ENCODE data around the gene PPP1R2.

DNA sequence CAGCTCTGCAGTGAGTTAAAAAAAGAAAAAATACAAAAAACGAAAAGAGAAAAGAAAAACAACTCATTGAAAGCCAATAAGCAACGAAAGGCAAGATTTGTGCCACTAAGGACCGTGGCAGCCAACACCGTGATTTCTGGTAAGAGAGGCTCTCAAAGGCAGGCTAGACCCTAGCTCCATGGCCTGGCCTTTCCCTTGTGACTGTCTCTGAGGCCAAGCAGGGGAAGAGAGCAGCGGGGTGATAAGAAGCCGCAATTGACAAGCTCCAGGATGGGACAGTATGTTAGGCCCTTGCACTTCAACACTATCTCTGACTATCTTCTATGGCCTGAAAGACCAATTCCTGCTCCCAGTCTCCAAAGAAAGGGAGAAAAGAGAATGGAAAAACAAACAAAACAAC is 28.2 kb upstream of the PPP1R2 start:
- no peak for TF ChIP-seq FOXM1 (IDR thresholded peaks at IDR 0.05; ENCODE audit: borderline replicate concordance)
- no peak for TF ChIP-seq FOXA1 (IDR thresholded peaks at IDR 0.05)
- no peak for TF ChIP-seq LEF1 (IDR thresholded peaks at IDR 0.05; ENCODE audit: borderline replicate concordance)
- TF ChIP-seq CTBP1 (IDR thresholded peaks at IDR 0.05; ENCODE audit: borderline replicate concordance) = no peak
- TF ChIP-seq ZNF384 (IDR thresholded peaks at IDR 0.05) = no peak
- no peak for TF ChIP-seq FOXK2 (IDR thresholded peaks at IDR 0.05)
- TF ChIP-seq TARDBP (IDR thresholded peaks at IDR 0.05) = no peak
- no peak for TF ChIP-seq SP1 (IDR thresholded peaks at IDR 0.05)
- TF ChIP-seq SUZ12 (IDR thresholded peaks at IDR 0.05) = no peak
- no peak for TF ChIP-seq ELF4 (IDR thresholded peaks at IDR 0.05)
- no peak for TF ChIP-seq BHLHE40 (IDR thresholded peaks at IDR 0.05; ENCODE audit: borderline replicate concordance)

Data from HEK293T (cell line).